ENCODE results near the gene ZNF492. TPM values are rescaled to one million over a fixed set of nuclear protein-coding genes. Genes with fewer than 3 reads are reported as not detected.

The ZNF492 gene
- total and polyA plus RNA-seq, 9 of the 15 experiments (the other 6 are each of a cell fraction or from before 2014, with no cell fraction given), result 0.01 to 0.22 (median 0.08) TPM; not detected in 1

- 0% methylated on average over 12 of the region's 12 CpGs for WGBS (ENCODE audit: insufficient coverage, low coverage, missing lambda C conversion rate)
- no peak overlapping the region for H2AFZ ChIP-seq (ENCODE audit: low read depth, low read length)
- H3K79me2 ChIP-seq (ENCODE audit: control insufficient read depth, insufficient read depth, low read length), result no peaks in the 10 kb centered on the region
- no TSS peak for BruUV-seq (replicated peaks)
- no peaks in the 10 kb centered on the region for H3K36me3 ChIP-seq (ENCODE audit: control insufficient read depth, insufficient read depth, low read length)
- H4K20me1 ChIP-seq (replicated peaks; ENCODE audit: control insufficient read depth, insufficient read depth, low read length), result no peaks in the 10 kb centered on the region
- ATAC-seq, result no peak
- no peaks in the 10 kb centered on the region for H3K27me3 ChIP-seq (ENCODE audit: control insufficient read depth in 2 of 2, insufficient read depth in 2 of 2, low read length in 2 of 2)
- DNase-seq (ENCODE audit: extremely low read depth in 1 of 4, low spot score in 3 of 4), result no peak
- no peak overlapping the region for H3K9ac ChIP-seq (ENCODE audit: insufficient read depth in 1 of 2, low read depth in 2 of 2, low read length in 2 of 2)
- no peak overlapping the region for H3K4me3 ChIP-seq
- no peaks in the 10 kb centered on the region for H3K9me1 ChIP-seq (ENCODE audit: control insufficient read depth, insufficient read depth, low read length)
- intact Hi-C loops (cut with micrococcal nuclease) (no loop called here), in situ Hi-C loops (cut with MboI) (no loop called here)
- FAIRE-seq, result no peak
- no peaks in the 10 kb centered on the region for H3K4me1 ChIP-seq (replicated peaks in 1 of 2; ENCODE audit: control insufficient read depth in 2 of 2, insufficient read depth in 2 of 2, low read length in 2 of 2)
- CTCF ChIA-PET (ENCODE audit: low intra/inter-chr PET ratio), result no interaction called here
- no peak overlapping the region for H3K4me2 ChIP-seq (ENCODE audit: insufficient read depth, low read length)
- POLR2A ChIA-PET, result no interaction called here
- H3K9me3 ChIP-seq (replicated peaks; ENCODE audit: control insufficient read depth, insufficient read depth, low read depth, low read length), result peaks cover 1% of the 10 kb centered on the region; the same call in 1 of the 2 replicates
- no peak for TF ChIP-seq FOXK1 (CRISPR knock-in tag; IDR thresholded peaks at IDR 0.05; ENCODE audit: borderline replicate concordance)
- no peak for TF ChIP-seq ZKSCAN1 (IDR thresholded peaks at IDR 0.05; ENCODE audit: low read depth, low read length)
- no peak for TF ChIP-seq U2AF2 (optimal IDR thresholded peaks at IDR 0.05; ENCODE audit: low read depth, low read length)
- TF ChIP-seq EWSR1 (IDR thresholded peaks at IDR 0.05; ENCODE audit: borderline replicate concordance, low read depth, partially characterized antibody), result no peak
- TF ChIP-seq NEUROD1 (IDR thresholded peaks at IDR 0.05; ENCODE audit: borderline replicate concordance, low read depth, low read length, partially characterized antibody), result no peak
- TF ChIP-seq SUPT5H (IDR thresholded peaks at IDR 0.05), result no peak
- H3K27ac ChIP-seq (ENCODE audit: extremely low read depth, low read depth, low read length), result no peak overlapping the region
Measured at GRCh38 chr19:22605275-22606211, 28.6 kb upstream of the ZNF492 start.

Data from K562 (cell line).